ENCODE measurements around the gene DDX42.
A peak's percentile ranks its signal among the peaks of the same experiment; 100 is the strongest.

DDX42 gene

GRCh38 chr17:63820963-63821561 is 47.1 kb downstream of the DDX42 start:
- DNase-seq: no peak

- DNase-seq: no peak
Measured at GRCh38 chr17:63821804-63822203, 47.8 kb downstream of the DDX42 start.

- no peak for DNase-seq
Measured at GRCh38 chr17:63822537-63822936, 48.6 kb downstream of the DDX42 start.

- peak in 1 of 58 donors; percentile 18 for DNase-seq
Measured at GRCh38 chr17:63823659-63824331, 49.8 kb downstream of the DDX42 start.

GRCh38 chr17:63824362-63824761 is 50.4 kb downstream of the DDX42 start:
- no peak for DNase-seq

- peak in 1 of 58 donors; percentile 29 for DNase-seq
Measured at GRCh38 chr17:63826468-63827001, 52.6 kb downstream of the DDX42 start.

GRCh38 chr17:63827002-63827800 is 53.2 kb downstream of the DDX42 start, which contains the start of the genes FTSJ3 and PSMC5:
Gene FTSJ3, minus strand, starts transcription at chr17:63827663. Its CDS starts 761 bp downstream, at chr17:63826902.
Gene PSMC5, plus strand, starts transcription at chr17:63827431. Its CDS starts 60 bp downstream, at chr17:63827491.
- peak; percentile 79 to 99 (median 95) for DNase-seq

- DNase-seq: no peak
Measured at GRCh38 chr17:63827801-63828221, 53.8 kb downstream of the DDX42 start.

GRCh38 chr17:63828936-63829335 is 55.0 kb downstream of the DDX42 start:
- no peak for DNase-seq

GRCh38 chr17:63830278-63830677 is 56.3 kb downstream of the DDX42 start:
- DNase-seq: no peak

- DNase-seq: no peak
Measured at GRCh38 chr17:63830904-63831491, 57.0 kb downstream of the DDX42 start.

- no peak for DNase-seq
Measured at GRCh38 chr17:63831505-63831904, 57.5 kb downstream of the DDX42 start.

- DNase-seq: no peak
Measured at GRCh38 chr17:63832014-63832413, 58.0 kb downstream of the DDX42 start.

GRCh38 chr17:63832455-63832854 is 58.5 kb downstream of the DDX42 start:
- DNase-seq: no peak

GRCh38 chr17:63833026-63833740 is 59.2 kb downstream of the DDX42 start:
- no peak for DNase-seq

GRCh38 chr17:63833741-63834373 is 59.9 kb downstream of the DDX42 start:
- no peak for DNase-seq

GRCh38 chr17:63834431-63835166 is 60.6 kb downstream of the DDX42 start:
- DNase-seq: peak in 45 of 58 donors; percentile 15 to 82 (median 46)

- DNase-seq: no peak
Measured at GRCh38 chr17:63835167-63835720, 61.3 kb downstream of the DDX42 start.

GRCh38 chr17:63836811-63837210 is 62.8 kb downstream of the DDX42 start:
- no peak for DNase-seq

Measured in anterior cingulate cortex (tissue), 58 donors.